Activated gamma-delta T cell treated with anti-CD3 and anti-CD28 coated beads, Interleukin-2, amount 50 U/mL, for 16 hours (primary cell): ENCODE data around the gene CCDC122.

Experiments used
- DNase-seq: peaks from one replicate; pipeline ENCODE4 v3.0.0-alpha.2; 2020; ENCODE audit warnings: low read depth

The CCDC122 gene

DNA sequence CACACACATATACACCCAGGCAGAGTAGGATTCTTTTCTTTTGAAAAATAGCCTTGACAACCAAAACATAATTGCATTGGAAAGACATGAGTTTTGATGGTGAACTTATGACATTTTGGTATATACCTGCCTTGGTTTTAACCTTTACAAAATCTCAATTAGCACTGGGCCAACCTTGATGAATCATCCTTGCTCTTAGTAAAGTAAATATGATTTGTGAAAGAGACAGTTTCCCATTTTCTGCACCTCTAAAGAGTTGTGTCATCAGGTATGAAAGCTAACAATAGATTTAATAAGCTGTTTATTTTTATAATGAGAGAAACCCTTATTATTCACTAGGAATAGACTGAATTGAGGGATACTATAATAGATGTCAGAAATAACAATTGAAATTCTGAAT is 77.0 kb downstream of the CCDC122 start:
- DNase-seq = no peak

- DNase-seq = no peak
Observed at GRCh38 chr13:43800828-43801227, 78.7 kb downstream of the CCDC122 start.

DNA sequence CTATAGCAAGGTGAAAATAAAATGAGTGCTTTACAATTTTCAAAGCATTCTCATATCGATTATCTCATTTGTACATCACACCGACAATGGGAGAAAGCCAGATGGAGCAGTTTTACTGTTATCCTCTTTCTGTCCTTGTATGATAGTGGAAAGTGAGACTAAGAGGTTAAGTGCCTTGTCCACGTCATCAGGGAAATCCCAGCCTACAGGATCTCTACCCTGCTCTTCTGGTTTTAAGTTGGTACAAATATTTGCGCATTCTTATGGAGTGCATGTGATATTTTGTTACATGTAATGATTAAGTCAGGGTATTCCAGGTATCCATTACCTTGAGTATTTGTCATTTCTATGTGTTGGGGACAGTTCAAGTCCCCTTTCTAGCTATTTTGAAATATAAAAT is 80.3 kb downstream of the CCDC122 start:
- no peak for DNase-seq

DNA sequence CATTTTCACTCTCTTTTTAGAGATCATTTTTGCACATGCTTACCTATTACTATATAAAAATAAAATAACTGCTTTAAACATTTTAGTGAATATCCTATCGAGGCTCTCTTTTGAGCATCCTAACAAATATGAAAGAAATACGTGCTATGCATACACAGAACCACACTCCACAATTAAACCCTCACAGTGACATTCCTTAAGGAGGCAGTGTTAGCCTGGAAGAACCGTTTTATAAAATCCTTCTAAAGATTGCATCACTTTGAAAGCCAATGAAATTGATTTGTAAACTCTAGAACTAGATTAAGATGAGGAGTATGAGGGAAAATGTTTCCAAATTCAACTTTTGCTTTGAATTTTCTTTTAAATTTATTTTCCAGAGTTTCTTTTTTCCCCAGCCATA is 81.7 kb downstream of the CCDC122 start:
- DNase-seq = no peak

GRCh38 chr13:43797159-43797558 is 82.4 kb downstream of the CCDC122 start:
- no peak for DNase-seq

DNA sequence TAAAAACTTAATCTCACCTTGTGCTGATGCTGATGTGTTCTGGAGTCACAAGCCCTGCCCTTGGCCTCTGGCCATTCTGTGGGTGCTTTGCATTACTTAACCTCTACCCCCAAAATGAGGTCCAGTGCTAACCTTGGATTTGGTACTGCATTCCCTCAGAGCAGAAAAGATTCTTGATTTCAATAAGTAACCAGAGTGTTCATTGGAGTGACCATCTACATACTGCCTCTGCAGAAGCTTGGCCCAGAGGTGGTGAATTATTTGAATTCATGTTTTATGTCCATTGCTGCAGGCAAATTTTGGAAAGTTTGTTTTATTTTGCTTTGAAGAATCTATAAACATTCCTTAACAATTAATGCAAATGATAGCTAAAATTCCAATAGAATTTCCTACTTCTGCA is 85.1 kb downstream of the CCDC122 start:
- no peak for DNase-seq

DNA sequence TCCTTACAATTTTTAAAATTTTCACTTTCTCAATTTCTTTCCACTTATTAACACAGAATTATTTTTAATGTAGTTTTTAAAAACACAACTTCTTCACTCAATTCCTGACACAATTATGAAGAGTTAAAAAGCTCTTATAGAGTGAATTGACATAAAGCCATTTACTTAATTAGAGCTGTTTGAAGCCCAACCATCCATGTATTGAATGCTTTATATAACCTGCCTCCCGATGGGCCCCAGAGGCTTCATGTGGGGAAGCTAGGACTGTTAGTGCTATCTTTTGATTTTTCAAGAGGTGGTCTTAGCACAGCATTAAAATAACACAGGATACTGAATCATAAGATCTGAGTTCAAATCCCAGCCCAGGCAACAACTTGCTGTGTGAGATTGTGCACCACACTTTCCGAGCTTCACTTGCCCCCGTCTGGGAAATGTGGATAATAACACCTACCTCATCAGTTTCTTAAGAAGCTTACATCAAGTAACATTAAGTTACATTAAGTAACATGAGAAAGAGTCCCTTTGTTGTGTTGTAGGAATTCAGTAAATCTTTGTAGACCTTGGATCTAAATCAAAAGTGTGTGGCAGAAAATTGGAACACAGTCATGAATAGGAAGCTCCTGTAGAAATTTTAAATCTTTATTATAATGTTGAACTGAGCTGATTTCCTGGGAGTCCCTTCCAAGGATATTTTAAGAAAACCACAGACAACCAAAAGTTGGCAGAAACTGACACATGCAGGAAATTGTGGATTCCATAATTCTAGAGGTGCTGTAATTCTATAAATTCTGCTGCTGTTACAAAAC is 87.3 kb downstream of the CCDC122 start:
- DNase-seq = no peak

DNA sequence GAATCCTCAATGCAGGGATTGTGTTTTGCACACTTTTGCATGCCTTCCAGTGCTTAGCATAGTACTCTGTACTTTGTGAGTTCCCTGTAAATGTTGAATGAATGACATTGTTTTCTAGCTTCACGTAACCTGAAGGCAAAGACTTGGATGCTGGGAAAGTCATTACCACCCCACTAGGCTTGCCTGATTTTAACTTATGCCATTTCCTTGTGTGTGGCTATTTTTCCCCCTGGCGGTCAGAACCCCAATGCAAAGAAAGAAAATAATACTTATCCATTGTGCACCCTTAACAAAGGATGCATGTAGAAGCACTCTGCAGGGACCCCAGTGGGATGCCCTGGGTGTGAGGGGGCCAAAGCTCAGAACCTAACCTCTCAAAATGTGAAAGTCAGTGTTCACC is 91.5 kb downstream of the CCDC122 start:
- no peak for DNase-seq

DNA sequence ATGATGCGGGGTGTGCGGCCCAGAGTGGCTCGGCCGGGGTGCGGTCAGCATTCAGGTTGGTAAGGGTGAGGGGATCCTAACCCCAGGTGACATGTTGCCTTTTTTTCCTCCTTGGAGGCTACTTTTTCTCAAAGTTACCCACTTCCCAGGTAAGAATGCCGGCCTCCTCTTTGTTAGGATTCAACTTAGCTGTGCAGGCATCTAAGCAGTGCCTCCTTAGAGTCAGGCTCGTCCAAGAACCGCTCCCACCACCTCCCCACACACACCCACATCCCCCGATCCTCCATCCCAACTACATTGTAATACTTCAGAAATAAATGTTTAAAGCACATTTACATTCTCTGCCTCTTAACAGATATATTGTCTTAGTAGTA is 92.0 kb downstream of the CCDC122 start:
- DNase-seq = no peak

DNA sequence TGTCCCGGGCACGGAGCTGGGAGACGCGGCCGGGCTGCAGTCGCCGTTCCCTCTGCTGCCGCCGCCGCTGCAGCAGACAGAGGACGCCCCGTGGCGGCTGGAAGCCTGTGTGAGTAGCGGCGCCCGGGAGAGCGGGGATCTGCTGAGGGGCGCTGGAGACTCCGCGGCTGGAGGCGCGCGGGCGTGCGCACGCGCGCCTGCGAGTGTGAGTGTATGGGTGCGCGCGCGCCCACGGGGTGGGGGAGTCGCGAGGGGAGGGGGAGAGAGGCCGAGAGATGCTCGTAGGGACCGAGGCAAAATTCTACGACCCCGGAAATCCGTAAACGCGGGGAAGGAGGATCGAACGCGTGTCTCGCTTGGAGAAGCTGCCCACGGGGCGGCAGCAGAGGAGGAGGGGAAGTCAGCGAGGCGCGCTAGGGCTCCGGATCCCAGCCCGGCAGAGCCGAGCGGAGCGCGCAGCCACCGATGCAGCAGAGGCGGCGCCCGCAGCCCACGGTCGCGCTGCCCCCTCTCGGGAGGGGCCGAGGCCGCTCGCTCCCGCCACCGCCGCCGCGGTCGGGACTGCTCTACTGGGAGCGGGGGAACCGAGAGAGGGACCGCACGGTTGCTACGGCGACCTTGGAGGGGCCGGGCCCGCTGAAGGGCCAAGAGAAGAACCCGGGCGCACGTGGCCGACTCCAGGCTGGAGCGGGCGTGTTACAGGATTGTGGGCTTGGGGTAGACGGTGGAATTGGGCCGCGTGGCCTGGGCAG is 92.6 kb downstream of the CCDC122 start, which contains the start of gene ENOX1:
ENOX1 (minus strand) TSS at position 207 of the 752 bp plus-strand sequence.
- no peak for DNase-seq

- no peak for DNase-seq
Observed at GRCh38 chr13:43786472-43786765, 93.1 kb downstream of the CCDC122 start.
